ENCODE measurements around the gene MSI2. TPM values are rescaled to one million over a fixed set of nuclear protein-coding genes. Genes with fewer than 3 reads are reported as not detected.

The MSI2 gene
- total RNA-seq, 1 donor from 2014 or later = 28.0 TPM

GRCh38 chr17:57696050-57696449, 439.7 kb downstream of the MSI2 start:
- DNase-seq (ENCODE audit: low spot score) = no peak

GRCh38 chr17:57697197-57697596, 440.9 kb downstream of the MSI2 start:
- no peak for DNase-seq (ENCODE audit: low spot score)

- DNase-seq (ENCODE audit: low spot score) = no peak
These were observed 441.8 kb downstream of the MSI2 start for GRCh38 chr17:57697891-57698711.

GRCh38 chr17:57699751-57700219, 443.5 kb downstream of the MSI2 start:
- DNase-seq (ENCODE audit: low spot score) = no peak

- DNase-seq (ENCODE audit: low spot score) = no peak
These were observed 444.8 kb downstream of the MSI2 start for GRCh38 chr17:57701124-57701523.

GRCh38 chr17:57703273-57703672, 446.9 kb downstream of the MSI2 start:
- DNase-seq (ENCODE audit: low spot score) = no peak

- no peak for DNase-seq (ENCODE audit: low spot score)
These were observed 448.1 kb downstream of the MSI2 start for GRCh38 chr17:57704448-57704847.

- DNase-seq (ENCODE audit: low spot score) = no peak
These were observed 449.8 kb downstream of the MSI2 start for GRCh38 chr17:57705921-57706695.

GRCh38 chr17:57706761-57707160, 450.4 kb downstream of the MSI2 start:
- DNase-seq (ENCODE audit: low spot score) = no peak

- DNase-seq (ENCODE audit: low spot score) = no peak
These were observed 451.6 kb downstream of the MSI2 start for GRCh38 chr17:57707892-57708291.

GRCh38 chr17:57708410-57708809, 452.1 kb downstream of the MSI2 start:
- no peak for DNase-seq (ENCODE audit: low spot score)

GRCh38 chr17:57713140-57713539, 456.8 kb downstream of the MSI2 start:
- no peak for DNase-seq (ENCODE audit: low spot score)

- no peak for DNase-seq (ENCODE audit: low spot score)
These were observed 458.4 kb downstream of the MSI2 start for GRCh38 chr17:57714665-57715180.

- no peak for DNase-seq (ENCODE audit: low spot score)
These were observed 459.7 kb downstream of the MSI2 start for GRCh38 chr17:57715981-57716380.

- no peak for DNase-seq (ENCODE audit: low spot score)
These were observed 462.6 kb downstream of the MSI2 start for GRCh38 chr17:57718878-57719277.

- DNase-seq (ENCODE audit: low spot score) = no peak
These were observed 464.2 kb downstream of the MSI2 start for GRCh38 chr17:57720386-57721035.

GRCh38 chr17:57721967-57722703, 465.8 kb downstream of the MSI2 start:
- no peak for DNase-seq (ENCODE audit: low spot score)

GRCh38 chr17:57722704-57723043, 466.4 kb downstream of the MSI2 start:
- no peak for DNase-seq (ENCODE audit: low spot score)

GRCh38 chr17:57723427-57724025, 467.2 kb downstream of the MSI2 start:
- DNase-seq (ENCODE audit: low spot score) = no peak

GRCh38 chr17:57724026-57724728, 467.9 kb downstream of the MSI2 start:
- no peak for DNase-seq (ENCODE audit: low spot score)
